Activated T-cell treated with anti-CD3 and anti-CD28 coated beads, Interleukin-2, amount 50 U/mL, for 72 hours (primary cell): Measurements from ENCODE around the gene AMBRA1. TPM values are rescaled to one million over a fixed set of nuclear protein-coding genes. Genes with fewer than 3 reads are reported as not detected.
A peak's percentile ranks its signal among the peaks of the same experiment; 100 is the strongest.

ENCODE experiments used
- ATAC-seq, 2 donors: fragments of 150-1000 bp; cut with Tn5 transposase; replicated peaks in 1 of 2; 2 replicates each; pipeline ENCODE4 v1.10.0; 2021; ENCODE audit warnings: moderate library complexity in 2 of 2, mild to moderate bottlenecking in 1 of 2
- DNase-seq, 2 donors: peaks; one replicate each; pipeline ENCODE4 v3.0.0; 2021 to 2022; ENCODE audit warnings: mixed read lengths in 1 of 2
- H3K27ac Mint-ChIP-seq: one replicate; pipeline ENCODE4 v1.8.0; 2022; ENCODE audit warnings: mild to moderate bottlenecking, moderate library complexity, mixed read lengths
- H3K27me3 Mint-ChIP-seq: one replicate; pipeline ENCODE4 v1.8.0; 2022; ENCODE audit warnings: low read depth, mixed read lengths
- H3K36me3 Mint-ChIP-seq, 2 donors: one replicate each; pipeline ENCODE4 v1.8.0; 2022; ENCODE audit warnings: mixed read lengths in 2 of 2, mild to moderate bottlenecking in 1 of 2; ENCODE audit not compliant: insufficient read depth in 2 of 2
- H3K4me1 Mint-ChIP-seq: one replicate; pipeline ENCODE4 v1.8.0; 2022; ENCODE audit warnings: low read depth, mixed read lengths
- H3K4me3 Mint-ChIP-seq, 2 donors: one replicate each; pipeline ENCODE4 v1.8.0; 2022; ENCODE audit warnings: mild to moderate bottlenecking in 2 of 2, mixed read lengths in 2 of 2, moderate library complexity in 2 of 2
- H3K9me3 Mint-ChIP-seq, 2 donors: one replicate each; pipeline ENCODE4 v1.8.0; 2022; ENCODE audit warnings: mixed read lengths in 2 of 2
- total RNA-seq, 2 donors: library from RNA; stranded (reverse); gene quantifications; one replicate each; pipeline ENCODE4 v1.2.3, GENCODE V29; 2022

The AMBRA1 gene
- 10 to 100 TPM; 32.2 to 35.2 TPM for total RNA-seq

DNA sequence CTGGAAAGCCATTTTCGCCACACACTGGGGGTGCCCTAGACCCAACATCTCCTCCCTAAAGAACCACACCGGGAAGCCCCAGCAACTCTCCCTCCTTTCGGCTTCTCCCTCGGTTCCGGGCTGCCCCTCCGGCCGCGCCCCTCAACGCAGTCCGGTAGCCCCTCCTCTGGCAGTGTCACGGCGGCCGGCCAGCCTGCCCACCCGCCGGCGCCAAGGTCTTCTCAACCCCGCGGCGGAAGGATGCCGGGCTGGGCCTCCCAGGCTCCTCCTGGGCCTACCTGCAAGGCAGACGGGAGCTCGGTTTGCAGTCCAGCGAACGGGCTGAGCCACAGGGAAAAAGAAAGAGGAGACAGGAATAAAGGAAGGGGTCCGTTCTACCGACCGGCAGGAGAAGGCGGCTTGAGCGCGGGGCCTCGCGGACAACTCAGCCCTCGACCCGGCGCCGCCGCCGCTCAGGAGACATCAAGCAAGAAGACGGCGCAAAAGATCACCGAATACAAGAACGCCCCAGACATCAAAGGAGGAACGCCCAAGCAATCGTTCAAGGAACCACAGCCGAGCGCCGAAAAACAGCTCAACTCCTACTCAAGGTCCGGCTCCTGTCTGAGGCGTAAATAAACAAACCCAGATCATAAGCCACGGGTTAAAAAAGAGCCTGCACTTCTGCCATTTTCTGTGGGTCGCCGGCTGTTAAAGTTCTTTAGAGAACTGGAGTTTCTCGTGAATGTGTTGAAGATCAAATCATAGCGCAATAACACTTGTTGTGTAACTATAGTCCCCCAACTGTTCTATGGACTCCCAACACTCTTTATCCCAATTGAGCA is at the start of gene AMBRA1:
Gene AMBRA1 (minus strand): TSS at position 474 of the 824 bp plus-strand sequence. CDS start 45,643 bp downstream, outside the sequence.
- H3K27me3 Mint-ChIP-seq: no peaks in the 10 kb centered on the region
- H3K4me3 Mint-ChIP-seq: peak within 1 kb of the TSS; percentile 86 to 97
- DNase-seq (peak; percentile 87 to 90), ATAC-seq (peak; percentile 92 to 94)
- H3K4me1 Mint-ChIP-seq: peaks cover 54% of the 10 kb centered on the region
- peaks cover 2 to 3% of the 10 kb centered on the region in 2 donors for H3K36me3 Mint-ChIP-seq
- peak within 1 kb of the TSS; percentile 97 for H3K27ac Mint-ChIP-seq
- no peaks in the 10 kb centered on the region for H3K9me3 Mint-ChIP-seq

GRCh38 chr11:46643531-46643930 is 49.7 kb upstream of the AMBRA1 start:
- Mint-ChIP-seq H3K27ac (peak overlapping the region; percentile 75), H3K4me1 (peaks cover 14% of the 10 kb centered on the region)

DNA sequence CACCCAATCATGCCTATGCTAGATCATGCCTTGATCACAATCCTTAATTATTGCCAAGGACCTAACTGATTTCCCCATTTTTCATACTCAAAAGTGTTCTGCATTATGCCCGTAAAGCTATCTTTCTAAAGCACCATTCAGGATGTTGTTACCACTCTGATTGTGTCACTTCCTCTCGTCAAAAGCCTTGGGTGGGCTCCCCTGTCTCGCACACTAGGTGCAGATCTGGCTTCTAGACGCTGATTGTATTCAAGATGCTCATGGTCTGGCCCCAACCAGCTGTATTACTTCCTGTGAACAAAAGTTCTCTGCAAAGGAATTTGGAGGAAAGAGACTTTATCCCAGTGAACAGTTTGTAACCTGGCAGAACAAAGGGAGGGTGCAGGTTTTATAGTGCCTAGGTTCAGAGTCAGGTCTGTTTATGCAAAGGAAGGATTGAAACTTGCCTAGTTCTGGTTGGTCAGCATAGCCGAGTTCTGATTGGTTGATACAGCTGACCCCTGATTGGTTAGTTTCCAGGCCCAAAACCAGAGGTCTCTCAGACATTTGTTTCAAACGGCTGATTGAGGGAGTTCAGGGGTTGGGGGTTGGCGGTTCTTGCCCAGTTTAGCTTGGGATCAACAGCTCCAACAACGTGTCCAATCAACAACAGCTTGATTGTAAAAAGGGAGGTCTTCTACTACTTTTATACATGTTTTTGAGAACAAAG is 49.0 kb upstream of the AMBRA1 start:
- no peak overlapping the region for H3K4me3 Mint-ChIP-seq
- H3K27ac Mint-ChIP-seq: no peak overlapping the region
- H3K4me1 Mint-ChIP-seq: peaks cover 14% of the 10 kb centered on the region
- no peaks in the 10 kb centered on the region for H3K9me3 Mint-ChIP-seq
- H3K27me3 Mint-ChIP-seq: no peaks in the 10 kb centered on the region
- peaks cover 7 to 22% of the 10 kb centered on the region in 2 donors for H3K36me3 Mint-ChIP-seq
- no peak for ATAC-seq
- DNase-seq: no peak

More at GRCh38 chr11:46643531-46643930, 49.7 kb upstream of the AMBRA1 start:
- Mint-ChIP-seq H3K9me3 (no peaks in the 10 kb centered on the region), H3K27me3 (no peaks in the 10 kb centered on the region), H3K4me3 (no peak overlapping the region), H3K36me3 (peaks cover 5 to 19% of the 10 kb centered on the region in 2 donors)
- no peak for ATAC-seq
- no peak for DNase-seq

DNA sequence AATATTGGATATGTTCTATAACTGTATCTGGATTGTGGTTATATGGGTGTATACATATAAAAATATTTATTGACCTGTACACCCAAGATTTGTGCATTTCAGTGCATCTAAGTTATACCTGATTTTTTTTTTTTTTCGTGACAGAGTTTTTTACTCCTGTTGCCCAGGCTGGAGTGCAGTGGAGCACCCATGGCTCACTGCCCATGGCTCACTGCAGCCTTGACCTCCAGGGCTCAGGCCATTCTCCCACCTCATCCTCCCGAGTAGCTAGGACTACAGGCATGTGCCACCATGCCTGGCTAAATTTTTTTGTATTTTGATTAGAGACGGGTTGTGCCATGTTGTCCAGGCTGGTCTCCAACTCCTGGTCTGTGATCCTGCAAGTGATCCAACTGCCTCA is 47.8 kb upstream of the AMBRA1 start:
- Mint-ChIP-seq H3K36me3 (peaks cover 7 to 22% of the 10 kb centered on the region in 2 donors), H3K4me3 (no peak overlapping the region)

GRCh38 chr11:46640036-46640788 is 46.4 kb upstream of the AMBRA1 start:
- Mint-ChIP-seq H3K36me3 (peaks cover 7 to 19% of the 10 kb centered on the region in 2 donors), H3K27me3 (no peaks in the 10 kb centered on the region), H3K4me1 (peaks cover 14% of the 10 kb centered on the region), H3K4me3 (no peak overlapping the region), H3K9me3 (no peaks in the 10 kb centered on the region), H3K27ac (no peak overlapping the region)
- ATAC-seq (no peak), DNase-seq (no peak)

More for the DNA sequence above, 47.8 kb upstream of the AMBRA1 start:
- ATAC-seq (no peak), DNase-seq (no peak)
- Mint-ChIP-seq H3K27me3 (no peaks in the 10 kb centered on the region), H3K9me3 (no peaks in the 10 kb centered on the region), H3K4me1 (peaks cover 14% of the 10 kb centered on the region), H3K27ac (no peak overlapping the region)

GRCh38 chr11:46639197-46639839 is 45.5 kb upstream of the AMBRA1 start:
- H3K27me3 Mint-ChIP-seq: no peaks in the 10 kb centered on the region
- H3K9me3 Mint-ChIP-seq: no peaks in the 10 kb centered on the region
- DNase-seq: no peak
- H3K4me3 Mint-ChIP-seq: no peak overlapping the region
- H3K4me1 Mint-ChIP-seq: peaks cover 14% of the 10 kb centered on the region
- ATAC-seq: no peak
- peak overlapping the region; percentile 6 for H3K27ac Mint-ChIP-seq
- H3K36me3 Mint-ChIP-seq: peaks cover 7 to 19% of the 10 kb centered on the region in 2 donors

GRCh38 chr11:46637546-46637945 is 43.7 kb upstream of the AMBRA1 start:
- no peaks in the 10 kb centered on the region for H3K9me3 Mint-ChIP-seq
- no peak for DNase-seq

DNA sequence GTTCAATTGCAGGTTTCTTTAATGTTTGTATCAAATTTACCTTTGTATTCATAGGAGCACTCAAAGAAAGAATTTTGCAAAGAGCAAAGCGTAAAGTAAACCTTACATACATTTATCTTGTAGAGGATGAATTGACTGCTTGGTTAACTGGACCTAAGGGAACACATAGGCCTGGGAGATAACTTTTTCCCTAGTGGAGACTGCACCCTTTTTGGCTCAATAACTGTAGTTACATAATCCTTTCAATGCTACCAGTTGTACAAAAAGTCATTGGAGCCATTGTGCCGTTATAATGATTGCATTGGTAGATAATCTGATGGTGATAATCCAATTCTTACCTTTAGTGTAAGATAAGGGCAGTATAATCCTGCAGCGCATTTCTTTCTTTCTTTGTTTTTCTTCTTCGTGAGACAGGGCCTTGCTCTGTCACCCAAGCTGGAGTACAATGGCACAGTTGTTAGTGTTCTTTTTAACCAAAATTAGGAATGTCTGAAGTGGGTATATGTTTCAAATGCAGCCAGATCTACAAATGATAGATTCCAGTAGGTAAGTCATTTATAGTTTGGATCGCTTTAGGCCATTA is 41.8 kb upstream of the AMBRA1 start:
- no peak overlapping the region for H3K4me3 Mint-ChIP-seq
- peaks cover 6% of the 10 kb centered on the region for H3K4me1 Mint-ChIP-seq
- no peak for ATAC-seq
- H3K9me3 Mint-ChIP-seq: no peaks in the 10 kb centered on the region
- no peak for DNase-seq
- H3K27ac Mint-ChIP-seq: no peak overlapping the region
- H3K27me3 Mint-ChIP-seq: no peaks in the 10 kb centered on the region
- peaks cover 8 to 15% of the 10 kb centered on the region in 2 donors for H3K36me3 Mint-ChIP-seq

More at GRCh38 chr11:46637546-46637945, 43.7 kb upstream of the AMBRA1 start:
- Mint-ChIP-seq H3K4me1 (peaks cover 11% of the 10 kb centered on the region), H3K27me3 (no peaks in the 10 kb centered on the region), H3K36me3 (peaks cover 7 to 14% of the 10 kb centered on the region in 2 donors), H3K4me3 (no peak overlapping the region), H3K27ac (no peak overlapping the region)
- no peak for ATAC-seq

GRCh38 chr11:46633291-46634217 is 39.7 kb upstream of the AMBRA1 start:
- DNase-seq: no peak
- H3K36me3 Mint-ChIP-seq: peaks cover 4 to 10% of the 10 kb centered on the region in 2 donors
- H3K27me3 Mint-ChIP-seq: no peaks in the 10 kb centered on the region
- no peak overlapping the region for H3K4me3 Mint-ChIP-seq
- no peak for ATAC-seq
- H3K27ac Mint-ChIP-seq: no peak overlapping the region
- H3K9me3 Mint-ChIP-seq: no peaks in the 10 kb centered on the region
- H3K4me1 Mint-ChIP-seq: no peaks in the 10 kb centered on the region

GRCh38 chr11:46632502-46632901 is 38.7 kb upstream of the AMBRA1 start:
- Mint-ChIP-seq H3K9me3 (no peaks in the 10 kb centered on the region), H3K4me1 (no peaks in the 10 kb centered on the region), H3K27me3 (no peaks in the 10 kb centered on the region), H3K4me3 (no peak overlapping the region), H3K27ac (no peak overlapping the region), H3K36me3 (peaks cover 1 to 7% of the 10 kb centered on the region in 2 donors)
- DNase-seq: no peak
- no peak for ATAC-seq

- H3K4me3 Mint-ChIP-seq: no peak overlapping the region
- no peaks in the 10 kb centered on the region for H3K9me3 Mint-ChIP-seq
- peaks cover 1 to 7% of the 10 kb centered on the region in 2 donors for H3K36me3 Mint-ChIP-seq
- H3K27ac Mint-ChIP-seq: no peak overlapping the region
- no peak for ATAC-seq
- DNase-seq: no peak
- H3K4me1 Mint-ChIP-seq: no peaks in the 10 kb centered on the region
- no peaks in the 10 kb centered on the region for H3K27me3 Mint-ChIP-seq
Measured at GRCh38 chr11:46631676-46632075, 37.9 kb upstream of the AMBRA1 start.
